ENCODE results near the gene SLTM. TPM values are rescaled to one million over a fixed set of nuclear protein-coding genes. Genes with fewer than 3 reads are reported as not detected.

SLTM gene
- total RNA-seq, 1 donor from 2014 or later = 68.2 TPM

DNA sequence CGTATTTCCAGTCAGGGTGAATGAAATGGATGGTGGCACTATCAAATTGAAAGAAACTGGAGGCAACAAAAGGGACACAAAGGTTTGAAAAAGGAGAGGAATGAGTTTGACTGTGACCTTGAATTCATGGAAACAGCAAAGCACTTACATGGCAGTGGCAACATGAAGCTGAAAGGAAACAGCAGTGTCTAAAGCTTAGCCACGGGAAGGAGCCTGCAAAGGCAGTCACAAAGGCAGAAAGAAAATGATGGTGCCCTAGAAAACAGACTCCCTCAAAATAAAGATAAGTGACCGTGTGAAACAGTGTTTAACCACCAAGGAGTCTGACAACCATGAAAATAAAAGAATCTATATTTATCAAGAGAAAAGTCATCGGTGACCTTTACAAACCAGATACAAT is 51.2 kb downstream of the SLTM start:
- H3K27ac ChIP-seq (ENCODE audit: low read depth, low read length) = no peak overlapping the region

DNA sequence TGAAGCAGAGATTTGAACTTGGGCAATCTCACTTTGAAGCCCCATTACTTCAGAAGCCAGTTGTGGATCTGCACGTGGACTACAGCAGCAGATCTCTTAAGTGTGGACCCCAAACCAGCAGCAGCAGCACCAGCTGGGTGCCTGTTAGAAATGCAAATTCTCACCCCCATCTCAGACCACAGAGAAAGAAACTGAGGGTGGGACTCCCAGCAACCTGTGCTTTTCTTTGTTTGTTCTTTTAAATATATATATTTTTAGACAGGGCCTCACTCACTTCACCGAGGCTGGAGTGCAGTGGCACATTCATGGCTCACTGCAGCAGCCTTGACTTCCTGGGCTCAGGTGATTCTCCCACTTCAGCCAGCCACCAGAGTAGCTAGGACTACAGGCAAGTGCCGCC is 53.2 kb downstream of the SLTM start:
- H2AFZ ChIP-seq (ENCODE audit: low read depth, low read length) = no peak overlapping the region
- Mint-ChIP-seq H3K27me3 (ENCODE audit: low read depth, unreplicated experiment) (no peaks in the 10 kb centered on the region), H3K4me3 (ENCODE audit: unreplicated experiment) (no peak overlapping the region), H3K27ac (ENCODE audit: unreplicated experiment) (no peak overlapping the region), H3K4me1 (ENCODE audit: low read depth, unreplicated experiment) (no peaks in the 10 kb centered on the region), H3K9me3 (ENCODE audit: unreplicated experiment) (no peaks in the 10 kb centered on the region), H3K36me3 (ENCODE audit: low read depth, unreplicated experiment) (peaks cover 25% of the 10 kb centered on the region)
- H3K4me1 ChIP-seq (ENCODE audit: insufficient read depth, low read length) = no peaks in the 10 kb centered on the region
- H3K4me2 ChIP-seq (ENCODE audit: low read length) = no peak overlapping the region
- no peaks in the 10 kb centered on the region for H3K27me3 ChIP-seq (ENCODE audit: insufficient read depth, low read length)
- no peaks in the 10 kb centered on the region for H3K79me2 ChIP-seq (ENCODE audit: insufficient read depth, low read length)
- H4K20me1 ChIP-seq (ENCODE audit: insufficient read depth, low read length) = peaks cover 16% of the 10 kb centered on the region
- H3K9ac ChIP-seq (ENCODE audit: low read length) = no peak overlapping the region
- H3K27ac ChIP-seq (ENCODE audit: low read depth, low read length) = no peak overlapping the region
- H3K9me3 ChIP-seq (ENCODE audit: insufficient read depth, low read depth, low read length) = no peaks in the 10 kb centered on the region
- no peak for FAIRE-seq
- peaks cover 40% of the 10 kb centered on the region for H3K36me3 ChIP-seq (ENCODE audit: insufficient read depth, low read length)
- no peak overlapping the region for H3K4me3 ChIP-seq (ENCODE audit: insufficient read depth, low read depth, low read length)
- no peak for DNase-seq (ENCODE audit: low read depth)
- no peak for TF ChIP-seq EZH2 (IDR thresholded peaks at IDR 0.05; ENCODE audit: insufficient read depth, low read length)
- TF ChIP-seq, protein P1, sequence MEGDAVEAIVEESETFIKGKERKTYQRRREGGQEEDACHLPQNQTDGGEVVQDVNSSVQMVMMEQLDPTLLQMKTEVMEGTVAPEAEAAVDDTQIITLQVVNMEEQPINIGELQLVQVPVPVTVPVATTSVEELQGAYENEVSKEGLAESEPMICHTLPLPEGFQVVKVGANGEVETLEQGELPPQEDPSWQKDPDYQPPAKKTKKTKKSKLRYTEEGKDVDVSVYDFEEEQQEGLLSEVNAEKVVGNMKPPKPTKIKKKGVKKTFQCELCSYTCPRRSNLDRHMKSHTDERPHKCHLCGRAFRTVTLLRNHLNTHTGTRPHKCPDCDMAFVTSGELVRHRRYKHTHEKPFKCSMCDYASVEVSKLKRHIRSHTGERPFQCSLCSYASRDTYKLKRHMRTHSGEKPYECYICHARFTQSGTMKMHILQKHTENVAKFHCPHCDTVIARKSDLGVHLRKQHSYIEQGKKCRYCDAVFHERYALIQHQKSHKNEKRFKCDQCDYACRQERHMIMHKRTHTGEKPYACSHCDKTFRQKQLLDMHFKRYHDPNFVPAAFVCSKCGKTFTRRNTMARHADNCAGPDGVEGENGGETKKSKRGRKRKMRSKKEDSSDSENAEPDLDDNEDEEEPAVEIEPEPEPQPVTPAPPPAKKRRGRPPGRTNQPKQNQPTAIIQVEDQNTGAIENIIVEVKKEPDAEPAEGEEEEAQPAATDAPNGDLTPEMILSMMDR (IDR thresholded peaks at IDR 0.05; ENCODE audit: insufficient read depth, low read depth, low read length) = no peak

More for the DNA sequence above, 51.2 kb downstream of the SLTM start:
- Histone ChIP-seq H3K4me2 (ENCODE audit: low read length) (no peak overlapping the region), H3K27me3 (ENCODE audit: insufficient read depth, low read length) (no peaks in the 10 kb centered on the region), H3K4me1 (ENCODE audit: insufficient read depth, low read length) (no peaks in the 10 kb centered on the region), H3K79me2 (ENCODE audit: insufficient read depth, low read length) (no peaks in the 10 kb centered on the region), H3K9ac (ENCODE audit: low read length) (no peak overlapping the region), H2AFZ (ENCODE audit: low read depth, low read length) (no peak overlapping the region), H3K9me3 (ENCODE audit: insufficient read depth, low read depth, low read length) (no peaks in the 10 kb centered on the region), H3K36me3 (ENCODE audit: insufficient read depth, low read length) (peaks cover 54% of the 10 kb centered on the region), H3K4me3 (ENCODE audit: insufficient read depth, low read depth, low read length) (no peak overlapping the region), H4K20me1 (ENCODE audit: insufficient read depth, low read length) (peaks cover 16% of the 10 kb centered on the region)
- TF ChIP-seq, protein P1 (IDR thresholded peaks at IDR 0.05; ENCODE audit: insufficient read depth, low read depth, low read length) = no peak
- no peak for TF ChIP-seq EZH2 (IDR thresholded peaks at IDR 0.05; ENCODE audit: insufficient read depth, low read length)
- no peak for DNase-seq (ENCODE audit: low read depth)
- Mint-ChIP-seq H3K4me1 (ENCODE audit: low read depth, unreplicated experiment) (no peaks in the 10 kb centered on the region), H3K4me3 (ENCODE audit: unreplicated experiment) (no peak overlapping the region), H3K9me3 (ENCODE audit: unreplicated experiment) (no peaks in the 10 kb centered on the region), H3K36me3 (ENCODE audit: low read depth, unreplicated experiment) (peaks cover 27% of the 10 kb centered on the region), H3K27ac (ENCODE audit: unreplicated experiment) (peak overlapping the region; percentile 35), H3K27me3 (ENCODE audit: low read depth, unreplicated experiment) (no peaks in the 10 kb centered on the region)
- FAIRE-seq = no peak

DNA sequence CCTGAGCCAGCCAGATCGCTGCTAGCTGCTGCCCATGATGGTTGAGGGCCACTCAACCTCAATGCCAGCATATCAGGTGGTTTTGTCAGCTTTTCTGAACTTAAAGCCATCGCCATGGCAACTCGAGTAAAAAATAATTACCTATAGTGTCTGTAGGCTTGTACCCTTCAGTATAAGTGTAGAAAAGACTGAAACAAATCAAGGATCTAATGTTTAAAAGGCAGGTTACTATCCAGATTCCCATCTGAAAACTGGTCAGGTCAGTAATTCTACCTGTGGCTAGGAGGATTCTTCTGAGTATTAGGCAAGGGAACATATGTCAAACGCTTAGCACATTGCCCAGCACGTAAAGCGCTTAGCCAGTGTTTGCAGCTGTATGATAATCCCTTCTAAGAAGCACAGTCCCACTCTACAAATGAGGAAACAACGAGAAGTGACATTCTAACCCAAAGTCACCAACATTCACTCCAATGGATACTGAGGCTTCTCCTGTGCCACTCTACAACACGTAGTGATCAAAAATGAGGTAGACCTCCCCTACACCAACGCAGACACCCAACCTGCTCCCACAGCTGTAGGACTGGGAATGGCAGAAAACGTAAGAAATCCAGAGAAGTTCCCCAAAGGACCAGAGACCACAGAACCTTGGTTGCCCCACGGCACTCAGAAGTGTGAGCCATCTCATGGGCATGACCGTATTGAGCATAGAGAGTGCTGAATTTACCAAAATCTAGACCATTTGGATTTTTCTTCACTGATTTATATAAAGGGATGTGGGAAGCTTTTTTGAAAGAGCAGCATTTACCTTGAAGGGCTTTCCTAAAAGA is 55.3 kb downstream of the SLTM start:
- H3K4me1 ChIP-seq (ENCODE audit: insufficient read depth, low read length) = no peaks in the 10 kb centered on the region
- H3K36me3 Mint-ChIP-seq (ENCODE audit: low read depth, unreplicated experiment) = peaks cover 18% of the 10 kb centered on the region
- H3K27me3 ChIP-seq (ENCODE audit: insufficient read depth, low read length) = no peaks in the 10 kb centered on the region
- H3K4me3 Mint-ChIP-seq (ENCODE audit: unreplicated experiment) = no peak overlapping the region
- no peak overlapping the region for H3K27ac Mint-ChIP-seq (ENCODE audit: unreplicated experiment)
- H3K9me3 Mint-ChIP-seq (ENCODE audit: unreplicated experiment) = no peaks in the 10 kb centered on the region
- no peak overlapping the region for H3K9ac ChIP-seq (ENCODE audit: low read length)
- no peaks in the 10 kb centered on the region for H3K79me2 ChIP-seq (ENCODE audit: insufficient read depth, low read length)
- H3K4me3 ChIP-seq (ENCODE audit: insufficient read depth, low read depth, low read length) = no peak overlapping the region
- no peaks in the 10 kb centered on the region for H3K9me3 ChIP-seq (ENCODE audit: insufficient read depth, low read depth, low read length)
- DNase-seq (ENCODE audit: low read depth) = no peak
- peaks cover 12% of the 10 kb centered on the region for H4K20me1 ChIP-seq (ENCODE audit: insufficient read depth, low read length)
- no peaks in the 10 kb centered on the region for H3K4me1 Mint-ChIP-seq (ENCODE audit: low read depth, unreplicated experiment)
- peaks cover 36% of the 10 kb centered on the region for H3K36me3 ChIP-seq (ENCODE audit: insufficient read depth, low read length)
- no peak overlapping the region for H3K4me2 ChIP-seq (ENCODE audit: low read length)
- no peak overlapping the region for H2AFZ ChIP-seq (ENCODE audit: low read depth, low read length)
- H3K27ac ChIP-seq (ENCODE audit: low read depth, low read length) = no peak overlapping the region
- no peak for FAIRE-seq
- H3K27me3 Mint-ChIP-seq (ENCODE audit: low read depth, unreplicated experiment) = no peaks in the 10 kb centered on the region
- TF ChIP-seq, protein P1 (IDR thresholded peaks at IDR 0.05; ENCODE audit: insufficient read depth, low read depth, low read length) = no peak
- no peak for TF ChIP-seq EZH2 (IDR thresholded peaks at IDR 0.05; ENCODE audit: insufficient read depth, low read length)
